H9 (cell line): ENCODE data around the gene STH. TPM values are rescaled to one million over a fixed set of nuclear protein-coding genes. Genes with fewer than 3 reads are reported as not detected.

Experiments used
- DNase-seq: peaks from one replicate; pipeline ENCODE4 v3.0.0-alpha.2; 2017
- H2AFZ ChIP-seq: one replicate; pipeline ENCODE4 v1.6.1; 2013; ENCODE audit warnings: mild to moderate bottlenecking, low read length, control low read depth, moderate library complexity
- H2AK5ac ChIP-seq: 2 replicates; pipeline ENCODE4 v1.6.1; 2013; ENCODE audit warnings: low read length, control low read depth, mixed read lengths; ENCODE audit not compliant: insufficient read length
- H2BK120ac ChIP-seq: one replicate; pipeline ENCODE4 v1.6.1; 2013; ENCODE audit warnings: low read depth, mild to moderate bottlenecking, low read length, control low read depth, inconsistent platforms; ENCODE audit not compliant: poor library complexity, severe bottlenecking
- H2BK12ac ChIP-seq: 2 replicates; pipeline ENCODE4 v1.6.1; 2013; ENCODE audit warnings: low read length, control low read depth, mixed read lengths, low read depth; ENCODE audit not compliant: insufficient read length
- H2BK15ac ChIP-seq: 2 replicates; pipeline ENCODE4 v1.6.1; 2013; ENCODE audit warnings: low read depth, low read length, control low read depth
- H2BK20ac ChIP-seq: one replicate; pipeline ENCODE4 v1.6.1; 2013; ENCODE audit warnings: low read depth, mild to moderate bottlenecking, low read length, control low read depth, inconsistent platforms; ENCODE audit not compliant: poor library complexity, severe bottlenecking
- H2BK5ac ChIP-seq: 2 replicates; pipeline ENCODE4 v1.6.1; 2013; ENCODE audit warnings: low read length, control low read depth, mixed read lengths; ENCODE audit not compliant: insufficient read length
- H3K14ac ChIP-seq: 2 replicates; pipeline ENCODE4 v1.6.1; 2013; ENCODE audit warnings: low read length, control low read depth; ENCODE audit not compliant: insufficient read depth
- H3K18ac ChIP-seq: 2 replicates; pipeline ENCODE4 v1.6.1; 2013; ENCODE audit warnings: low read depth, mild to moderate bottlenecking, mixed read lengths, low read length, control low read depth; ENCODE audit not compliant: insufficient read length
- H3K23ac ChIP-seq: 2 replicates; pipeline ENCODE4 v1.6.1; 2013; ENCODE audit warnings: low read length, control low read depth, mixed read lengths, low read depth; ENCODE audit not compliant: insufficient read length
- H3K23me2 ChIP-seq: 2 replicates; pipeline ENCODE4 v1.6.1; 2013; ENCODE audit warnings: low read depth, mild to moderate bottlenecking, mixed read lengths, low read length, control low read depth; ENCODE audit not compliant: insufficient read length, poor library complexity, severe bottlenecking
- H3K27ac ChIP-seq: 2 replicates; pipeline ENCODE4 v1.5.1; 2013; ENCODE audit warnings: low read length, control low read depth, mixed read lengths, low read depth; ENCODE audit not compliant: insufficient read length
- H3K27me3 ChIP-seq: 2 replicates; pipeline ENCODE4 v1.6.1; 2013; ENCODE audit warnings: low read length, control low read depth, inconsistent platforms; ENCODE audit not compliant: insufficient read depth
- H3K4ac ChIP-seq: 2 replicates; pipeline ENCODE4 v1.6.1; 2013; ENCODE audit warnings: low read depth, mild to moderate bottlenecking, control low read depth, inconsistent platforms, low read length, moderate library complexity
- H3K4me1 ChIP-seq: 2 replicates; pipeline ENCODE4 v1.6.1; 2013; ENCODE audit warnings: low read length, control low read depth, inconsistent platforms; ENCODE audit not compliant: insufficient read depth
- H3K4me2 ChIP-seq: 2 replicates; pipeline ENCODE4 v1.6.1; 2013; ENCODE audit warnings: low read length, control low read depth, mixed read lengths; ENCODE audit not compliant: insufficient read length, insufficient read depth
- H3K56ac ChIP-seq: 2 replicates; pipeline ENCODE4 v1.6.1; 2013; ENCODE audit warnings: low read depth, mild to moderate bottlenecking, mixed read lengths, low read length, control low read depth; ENCODE audit not compliant: insufficient read length
- H3K79me1 ChIP-seq: 2 replicates; pipeline ENCODE4 v1.6.1; 2013; ENCODE audit warnings: low read depth, mild to moderate bottlenecking, moderate library complexity, low read length, control low read depth, inconsistent platforms; ENCODE audit not compliant: insufficient read depth, poor library complexity, severe bottlenecking
- H3K79me2 ChIP-seq: 2 replicates; pipeline ENCODE4 v1.6.1; 2013; ENCODE audit warnings: low read length, control low read depth, inconsistent platforms; ENCODE audit not compliant: insufficient read depth
- H3K9ac ChIP-seq: 2 replicates; pipeline ENCODE4 v1.6.1; 2013; ENCODE audit warnings: low read length, control low read depth, mixed read lengths; ENCODE audit not compliant: insufficient read length; ENCODE audit errors: extremely low read depth
- H3K9me3 ChIP-seq: one replicate; pipeline ENCODE4 v1.6.1; 2013; ENCODE audit warnings: low read depth, low read length, inconsistent platforms; ENCODE audit not compliant: control insufficient read depth
- H3T11ph ChIP-seq: one replicate; pipeline ENCODE4 v1.6.1; 2013; ENCODE audit warnings: mild to moderate bottlenecking, low read length, control low read depth, inconsistent platforms
- H4K20me1 ChIP-seq: one replicate; pipeline ENCODE4 v1.6.1; 2013; ENCODE audit not compliant: control insufficient read depth, insufficient read length, insufficient read depth
- H4K5ac ChIP-seq: 2 replicates; pipeline ENCODE4 v1.6.1; 2013; ENCODE audit warnings: low read depth, mild to moderate bottlenecking, mixed read lengths, low read length, control low read depth; ENCODE audit not compliant: insufficient read length
- H4K8ac ChIP-seq: replicated peaks from 2 replicates; pipeline ENCODE4 v1.6.1; 2013; ENCODE audit warnings: low read length, control low read depth, mixed read lengths, low read depth; ENCODE audit not compliant: insufficient read length
- H4K91ac ChIP-seq: 2 replicates; pipeline ENCODE4 v1.6.1; 2013; ENCODE audit warnings: low read depth, mild to moderate bottlenecking, moderate library complexity, mixed read lengths, low read length, control low read depth; ENCODE audit not compliant: insufficient read length
- H3K27ac Mint-ChIP-seq, 3 experiments: 2 replicates in 2 of 3; 3 replicates in 1 of 3; pipeline ENCODE4 v1.8.0; 2020 to 2021; ENCODE audit warnings: mixed read lengths in 3 of 3, mild to moderate bottlenecking in 1 of 3, moderate library complexity in 1 of 3
- H3K27me3 Mint-ChIP-seq: 2 replicates; pipeline ENCODE4 v1.8.0; 2021; ENCODE audit warnings: low read depth, mild to moderate bottlenecking, moderate library complexity, mixed read lengths
- H3K36me3 Mint-ChIP-seq, 3 experiments: 2 replicates in 2 of 3; 3 replicates in 1 of 3; pipeline ENCODE4 v1.8.0; 2020 to 2021; ENCODE audit warnings: low read depth in 3 of 3, mixed read lengths in 3 of 3; ENCODE audit not compliant: insufficient read depth in 1 of 3
- H3K4me1 Mint-ChIP-seq, 2 experiments: 2 replicates each; pipeline ENCODE4 v1.8.0; 2020; ENCODE audit warnings: mixed read lengths in 2 of 2
- H3K4me3 Mint-ChIP-seq, 2 experiments: 2 replicates in 1 of 2; 3 replicates in 1 of 2; pipeline ENCODE4 v1.8.0; 2020 to 2021; ENCODE audit warnings: mild to moderate bottlenecking in 2 of 2, mixed read lengths in 2 of 2, moderate library complexity in 1 of 2
- H3K9me3 Mint-ChIP-seq, 2 experiments: 2 replicates in 1 of 2; 3 replicates in 1 of 2; pipeline ENCODE4 v1.8.0; 2020; ENCODE audit warnings: mild to moderate bottlenecking in 2 of 2, mixed read lengths in 2 of 2, moderate library complexity in 1 of 2
- CTCF ChIP-seq: fragments of 200-600 bp; sonication (generic); conservative IDR thresholded peaks from 3 replicates; pipeline ENCODE4 v1.8.0; 2021; ENCODE audit warnings: antibody characterized with exemption, mild to moderate bottlenecking
- WGBS: extraction: QIAGEN DNeasy Blood & Tissue Kit; methylation state at CpG from one replicate; pipeline ENCODE4 v1.1.7; 2013; ENCODE audit warnings: missing lambda C conversion rate, low lambda C conversion rate, mixed read lengths; ENCODE audit not compliant: insufficient read length; ENCODE audit errors: extremely low coverage; 5-methylcytosine and 5-hydroxymethylcytosine counted together
- total RNA-seq: library from RNA; stranded (reverse); gene quantifications from 2 replicates; pipeline ENCODE4 v1.2.1, GENCODE V29; 2021

The STH gene
- total RNA-seq, 1 experiment from 2014 or later, result not detected

GRCh38 chr17:45955326-45955725 lies 43.7 kb upstream of the STH start:
- no peaks in the 10 kb centered on the region for H3K4me1 ChIP-seq
- no peaks in the 10 kb centered on the region for H3K23me2 ChIP-seq
- Mint-ChIP-seq H3K36me3 (no peaks in the 10 kb centered on the region), H3K9me3 (no peaks in the 10 kb centered on the region), H3K27me3 (peaks cover 20% of the 10 kb centered on the region), H3K4me3 (no peak overlapping the region), H3K4me1 (peaks cover 17 to 21% of the 10 kb centered on the region in 2 experiments), H3K27ac (no peak overlapping the region)
- H3K23ac ChIP-seq, result no peak overlapping the region
- H3K18ac ChIP-seq, result no peak overlapping the region
- no peak overlapping the region for H2BK5ac ChIP-seq
- H3K9ac ChIP-seq, result no peak overlapping the region
- H3K79me2 ChIP-seq, result no peaks in the 10 kb centered on the region
- H3K27me3 ChIP-seq, result no peaks in the 10 kb centered on the region
- WGBS, result no CpG with 5 or more reads among the region's 10 CpGs
- H3K79me1 ChIP-seq, result no peaks in the 10 kb centered on the region
- no peak overlapping the region for H2BK20ac ChIP-seq
- H3K14ac ChIP-seq, result no peak overlapping the region
- H2AFZ ChIP-seq, result no peak overlapping the region
- no peak overlapping the region for H2BK120ac ChIP-seq
- no peak overlapping the region for H2AK5ac ChIP-seq
- no peak overlapping the region for H3K27ac ChIP-seq
- H3T11ph ChIP-seq, result no peak overlapping the region
- no peak overlapping the region for H4K8ac ChIP-seq
- no peak overlapping the region for H3K56ac ChIP-seq
- H4K5ac ChIP-seq, result no peak overlapping the region
- no peak overlapping the region for H4K91ac ChIP-seq
- no peaks in the 10 kb centered on the region for H3K9me3 ChIP-seq
- H4K20me1 ChIP-seq, result no peaks in the 10 kb centered on the region
- no peak overlapping the region for H2BK12ac ChIP-seq
- no peak for DNase-seq
- TF ChIP-seq CTCF, result no peak
- no peak overlapping the region for H2BK15ac ChIP-seq
- no peak overlapping the region for H3K4ac ChIP-seq
- no peak overlapping the region for H3K4me2 ChIP-seq
